Adrenal gland (tissue), 12 donors: ENCODE results near the gene SMG6. TPM values are rescaled to one million over a fixed set of nuclear protein-coding genes. Genes with fewer than 3 reads are reported as not detected.

ENCODE experiments used
- DNase-seq, 7 donors: peaks; one replicate each; pipeline ENCODE4 v3.0.0-alpha.2; 2019 to 2020
- H3K27ac ChIP-seq, 5 donors: fragments of 200-600 bp; sonication (generic) in 4 of 5; 1 replicate in 3 of 5; 2 replicates in 2 of 5; pipeline versions ENCODE4 v1.5.1 to v1.8.0; 2016 to 2020; ENCODE audit warnings: mild to moderate bottlenecking in 1 of 5
- H3K27me3 ChIP-seq: fragments of 200-600 bp; 2 replicates; pipeline ENCODE4 v1.8.0; 2021
- H3K36me3 ChIP-seq, 2 donors: fragments of 200-600 bp; replicated peaks in 1 of 2; 1 replicate in 1 of 2; 2 replicates in 1 of 2; pipeline versions ENCODE4 v1.5.1 to v1.8.0; 2018 to 2022
- H3K4me1 ChIP-seq, 2 donors: fragments of 200-600 bp; replicated peaks in 1 of 2; 1 replicate in 1 of 2; 2 replicates in 1 of 2; pipeline versions ENCODE4 v1.5.1 to v1.8.0; 2018 to 2021
- H3K4me3 ChIP-seq, 4 donors: fragments of 200-600 bp; sonication (generic) in 3 of 4; one replicate each; pipeline ENCODE4 v1.5.1; 2016 to 2018
- H3K9me3 ChIP-seq, 3 donors: fragments of 200-600 bp; sonication (generic) in 1 of 3; replicated peaks in 1 of 3; 1 replicate in 2 of 3; 2 replicates in 1 of 3; pipeline versions ENCODE4 v1.5.1 to v1.8.0; 2016 to 2021
- POLR2A ChIP-seq, 2 donors: fragments of 450-650 bp; IDR thresholded peaks; one replicate each; pipeline ENCODE4 v1.6.1; 2017; ENCODE audit warnings: antibody characterized with exemption in 2 of 2, mild to moderate bottlenecking in 2 of 2, moderate library complexity in 1 of 2
- WGBS, 4 donors: extraction: QIAGEN DNeasy Blood & Tissue Kit in 2 of 4; methylation state at CpG; one replicate each; pipeline versions ENCODE4 v1.1.5 to v1.1.7; 2013 to 2017; 5-methylcytosine and 5-hydroxymethylcytosine counted together
- intact Hi-C, 2 donors: fragments of 100-400 bp; cut with DNase I; formaldehyde crosslinking; loops; one replicate each; pipeline versions ENCODE4 v1.14.1 to v1.15.0; 2022 to 2023
- polyA plus RNA-seq, 3 donors: library from polyadenylated mRNA; stranded (reverse); fragments of 200-250 nt in 2 of 3; fragments of 350-450 nt in 1 of 3; fragmentation: Illumina TruSeq in 1 of 3; extraction: RNeasy Lipid Tissue Mini Kit (QIAGEN cat#74804) in 1 of 3; gene quantifications; one replicate each; pipeline ENCODE4 v1.2.3, GENCODE V29; 2013 to 2014
- total RNA-seq, 9 donors: library from RNA; depleted of rRNA in 4 of 9; stranded (reverse); fragments of >200 nt in 4 of 9; fragments of 120-200 nt in 1 of 9; fragmentation: NEBNext Ultra II Directional in 1 of 9; extraction: Animal tissue kit (Norgen Biotek cat#: 25700) in 1 of 9; gene quantifications; one replicate each; pipeline versions ENCODE4 v1.1.0 to v1.2.4, GENCODE V29; 2013 to 2023
- TF ChIP-seq, protein P1 (sequence below), 6 experiments: fragments of 450-650 bp in 4 of 6; fragments of 200-600 bp in 2 of 6; sonication (generic) in 1 of 6; IDR thresholded peaks; 1 replicate in 5 of 6; 2 replicates in 1 of 6; pipeline versions ENCODE4 v1.5.1 to v1.8.0; 2016 to 2021; ENCODE audit warnings: antibody characterized with exemption in 6 of 6, mild to moderate bottlenecking in 2 of 6, moderate library complexity in 1 of 6
- donor health status: healthy with polysubstance abuse.
- donor health status: Bipolar disorder and iron deficiency.
- donor health status: DM: yes; HTN: yes; CAD: no.
- donor health status: DM: no; HTN: no; CAD: no.
- donor health status: DM: no; HTN: no; CAD: no.
- donor health status: DM: yes; HTN: yes; CAD: no.

The SMG6 gene
- total and polyA plus RNA-seq, 12 donors = 15.9 to 85.1 (median 44.0) TPM

DNA sequence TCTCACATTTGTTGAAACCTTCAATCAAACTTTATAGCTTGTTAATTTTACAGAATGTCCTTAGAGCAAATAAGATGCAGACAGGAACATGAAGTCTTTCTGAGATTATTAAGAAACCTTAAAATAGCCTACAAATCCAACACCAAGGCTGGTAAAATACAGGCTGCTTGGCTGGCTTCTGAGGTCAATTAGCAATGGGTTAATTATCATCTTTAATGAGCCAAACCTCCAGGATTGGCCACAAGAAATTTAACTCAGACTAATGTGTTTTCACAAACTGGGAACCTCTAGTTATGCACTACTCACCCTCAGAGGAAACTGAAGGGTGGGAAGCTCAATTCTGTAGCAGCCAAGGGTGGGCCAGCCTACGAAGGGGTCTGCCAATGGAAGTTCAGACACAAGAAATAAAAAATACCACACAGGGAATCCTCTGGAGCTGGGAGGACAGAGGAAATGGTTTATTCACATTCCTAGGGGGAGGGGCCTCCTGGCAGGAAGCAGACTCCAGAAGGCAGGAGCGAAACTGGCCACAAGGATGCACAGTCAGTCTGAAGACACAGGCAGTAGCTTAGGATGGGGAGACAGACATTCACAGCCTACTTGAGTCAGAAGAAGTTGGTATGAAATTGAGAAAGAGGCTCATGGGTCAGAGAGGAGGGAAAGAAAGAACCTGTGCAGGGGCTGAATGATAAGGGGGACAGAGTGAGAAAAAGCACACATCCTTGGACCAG lies 212.6 kb downstream of the SMG6 start:
- TF ChIP-seq POLR2A (IDR thresholded peaks at IDR 0.05) = no peak
- TF ChIP-seq, protein P1, sequence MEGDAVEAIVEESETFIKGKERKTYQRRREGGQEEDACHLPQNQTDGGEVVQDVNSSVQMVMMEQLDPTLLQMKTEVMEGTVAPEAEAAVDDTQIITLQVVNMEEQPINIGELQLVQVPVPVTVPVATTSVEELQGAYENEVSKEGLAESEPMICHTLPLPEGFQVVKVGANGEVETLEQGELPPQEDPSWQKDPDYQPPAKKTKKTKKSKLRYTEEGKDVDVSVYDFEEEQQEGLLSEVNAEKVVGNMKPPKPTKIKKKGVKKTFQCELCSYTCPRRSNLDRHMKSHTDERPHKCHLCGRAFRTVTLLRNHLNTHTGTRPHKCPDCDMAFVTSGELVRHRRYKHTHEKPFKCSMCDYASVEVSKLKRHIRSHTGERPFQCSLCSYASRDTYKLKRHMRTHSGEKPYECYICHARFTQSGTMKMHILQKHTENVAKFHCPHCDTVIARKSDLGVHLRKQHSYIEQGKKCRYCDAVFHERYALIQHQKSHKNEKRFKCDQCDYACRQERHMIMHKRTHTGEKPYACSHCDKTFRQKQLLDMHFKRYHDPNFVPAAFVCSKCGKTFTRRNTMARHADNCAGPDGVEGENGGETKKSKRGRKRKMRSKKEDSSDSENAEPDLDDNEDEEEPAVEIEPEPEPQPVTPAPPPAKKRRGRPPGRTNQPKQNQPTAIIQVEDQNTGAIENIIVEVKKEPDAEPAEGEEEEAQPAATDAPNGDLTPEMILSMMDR (IDR thresholded peaks at IDR 0.05) = peak in 4 of 6 experiments; percentile 15 to 46 (median 36)
- H3K36me3 ChIP-seq = no peaks in the 10 kb centered on the region
- 52 to 62% (median 57%) methylated on average over 2 of the region's 2 CpGs for WGBS, 4 donors
- peak overlapping the region in 3 of 5 donors; percentile 40 to 97 (median 85) for H3K27ac ChIP-seq
- H3K27me3 ChIP-seq = no peaks in the 10 kb centered on the region
- H3K9me3 ChIP-seq = no peaks in the 10 kb centered on the region
- no peak overlapping the region for H3K4me3 ChIP-seq
- peaks cover 11 to 47% of the 10 kb centered on the region in 2 donors for H3K4me1 ChIP-seq
- intact Hi-C loops = no loop called here
- peak in 5 of 7 donors; percentile 45 to 81 (median 64) for DNase-seq

DNA sequence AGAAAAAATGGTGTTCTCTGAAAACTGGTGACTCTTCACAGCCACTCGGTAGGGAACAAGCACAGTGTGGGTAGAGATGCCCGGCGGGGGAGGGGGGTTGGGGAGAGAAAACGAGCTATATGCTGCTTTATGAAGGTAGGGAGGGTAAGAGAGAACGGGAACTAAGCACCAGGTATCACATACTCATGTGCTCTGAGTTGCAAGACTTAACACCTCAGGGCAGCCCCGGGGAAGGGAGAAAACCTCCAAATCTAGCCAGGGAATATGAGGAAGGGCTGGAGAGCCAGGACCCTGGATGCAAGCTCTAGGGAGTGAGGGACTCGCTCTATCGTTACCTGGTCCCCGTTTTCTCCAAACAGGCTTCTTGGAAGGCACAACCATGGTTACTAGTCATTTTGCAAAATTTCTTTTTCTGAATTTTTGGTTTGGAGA lies 213.4 kb downstream of the SMG6 start:
- TF ChIP-seq, protein P1 (IDR thresholded peaks at IDR 0.05) = no peak
- TF ChIP-seq POLR2A (IDR thresholded peaks at IDR 0.05) = no peak
- Histone ChIP-seq H3K27me3 (no peaks in the 10 kb centered on the region), H3K27ac (peak overlapping the region in 4 of 5 donors; percentile 40 to 97 (median 74)), H3K36me3 (no peaks in the 10 kb centered on the region), H3K4me1 (peaks cover 19 to 55% of the 10 kb centered on the region in 2 donors), H3K4me3 (no peak overlapping the region), H3K9me3 (no peaks in the 10 kb centered on the region)
- no peak for DNase-seq
- WGBS, 4 donors = 66 to 71% (median 68%) methylated on average over 9 of the region's 9 CpGs
- intact Hi-C loops = no loop called here

DNA sequence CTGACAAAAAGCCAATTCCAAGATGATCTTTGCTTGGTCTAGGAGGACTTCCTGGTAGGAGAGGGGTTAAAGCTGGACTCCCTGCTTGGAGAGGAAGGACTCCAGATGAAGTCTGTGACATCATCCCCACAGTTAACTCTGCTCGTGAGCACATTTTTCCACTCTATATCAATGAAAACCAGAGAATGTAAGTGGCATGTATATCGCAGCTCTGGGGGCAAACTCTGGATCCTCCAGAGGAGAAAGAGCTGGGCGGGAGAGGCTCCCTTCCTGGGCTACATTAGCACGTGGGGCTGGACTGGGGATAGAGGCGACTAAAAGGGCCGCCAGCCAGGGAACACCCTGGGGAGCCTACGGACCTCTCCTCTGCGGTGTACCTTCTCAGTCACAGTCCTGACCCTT lies 214.6 kb downstream of the SMG6 start:
- no peak for DNase-seq
- TF ChIP-seq, protein P1 (IDR thresholded peaks at IDR 0.05) = no peak
- no peak for TF ChIP-seq POLR2A (IDR thresholded peaks at IDR 0.05)
- H3K27ac ChIP-seq = peak overlapping the region; percentile 18 to 97 (median 80)
- intact Hi-C loops = loop anchor here in 1 of 2 donors (2.0 kb wide), 1 partner anchor 68 kb away; no protein-coding TSS in a partner anchor
- H3K4me3 ChIP-seq = peak overlapping the region in 1 of 4 donors; percentile 28
- H3K36me3 ChIP-seq = no peaks in the 10 kb centered on the region
- 47 to 73% (median 54%) methylated on average over 8 of the region's 8 CpGs for WGBS, 4 donors
- H3K27me3 ChIP-seq = no peaks in the 10 kb centered on the region
- no peaks in the 10 kb centered on the region for H3K9me3 ChIP-seq
- peaks cover 30 to 67% of the 10 kb centered on the region in 2 donors for H3K4me1 ChIP-seq

DNA sequence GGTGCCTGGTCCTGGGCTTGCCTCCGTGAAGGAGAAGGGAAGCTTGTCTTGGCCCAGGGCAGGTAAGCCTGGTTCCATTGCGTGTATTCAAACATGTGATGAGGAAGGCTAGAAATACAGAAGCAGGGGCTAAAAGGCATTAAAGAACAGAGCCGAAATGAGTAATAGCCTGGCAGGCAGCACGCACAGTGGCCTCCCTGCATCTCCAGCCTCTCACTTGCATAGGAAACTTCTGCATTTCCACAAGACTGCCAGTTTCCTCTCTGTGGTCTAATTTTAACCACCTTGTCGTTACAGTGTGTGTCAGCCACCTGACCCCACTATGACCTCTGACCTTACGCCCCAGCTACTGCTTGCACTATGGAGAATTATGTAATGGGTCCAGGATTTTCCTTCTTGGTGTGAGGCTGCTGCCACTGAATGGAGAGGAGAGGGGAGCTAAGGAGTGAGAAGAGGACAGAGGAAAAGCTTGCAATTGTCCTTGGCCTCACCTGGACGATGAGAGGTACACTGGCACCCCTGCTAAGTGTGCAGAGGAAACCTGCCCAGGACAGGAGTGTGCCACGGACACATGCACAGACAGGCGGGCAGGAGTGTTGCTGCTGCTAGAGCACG lies 215.9 kb downstream of the SMG6 start:
- peak in 6 of 7 donors; percentile 66 to 88 (median 72) for DNase-seq
- peaks cover 42 to 80% of the 10 kb centered on the region in 2 donors for H3K4me1 ChIP-seq

More for the DNA sequence above, 215.9 kb downstream of the SMG6 start:
- H3K27ac ChIP-seq = peak overlapping the region in 4 of 5 donors; percentile 45 to 97 (median 74)
- no peak overlapping the region for H3K4me3 ChIP-seq
- H3K27me3 ChIP-seq = no peaks in the 10 kb centered on the region
- no peaks in the 10 kb centered on the region for H3K36me3 ChIP-seq
- intact Hi-C loops = loop anchor here in 1 of 2 donors (2.0 kb wide), 1 partner anchor 69 kb away; no protein-coding TSS in a partner anchor
- no peaks in the 10 kb centered on the region for H3K9me3 ChIP-seq
- 53 to 61% (median 57%) methylated on average over 7 to 10 of the region's 10 CpGs for whole genome bisulfite sequencing, 4 donors
- TF ChIP-seq POLR2A (IDR thresholded peaks at IDR 0.05) = no peak
- TF ChIP-seq, protein P1 (IDR thresholded peaks at IDR 0.05) = no peak
